ENCODE data around the gene JUN. TPM values are rescaled to one million over a fixed set of nuclear protein-coding genes. Genes with fewer than 3 reads are reported as not detected.

The JUN gene
- total RNA-seq, 1 donor from 2014 or later = 90.0 TPM

- H3K36me3 ChIP-seq (ENCODE audit: control insufficient read depth, insufficient read depth, low read length) = no peaks in the 10 kb centered on the region
- TF ChIP-seq CTCF (IDR thresholded peaks at IDR 0.05; ENCODE audit: insufficient read depth, low read length, severe bottlenecking) = no peak
- no peak for FAIRE-seq
These were observed 6.3 kb upstream of the JUN start for GRCh38 chr1:58789996-58790660.

GRCh38 chr1:58789322-58789856 is 5.5 kb upstream of the JUN start:
- FAIRE-seq (no peak), DNase-seq (ENCODE audit: low read depth) (peak; percentile 52)
- no peaks in the 10 kb centered on the region for H3K36me3 ChIP-seq (ENCODE audit: control insufficient read depth, insufficient read depth, low read length)
- H3K27me3 ChIP-seq (ENCODE audit: control insufficient read depth, insufficient read depth, low read length) = no peaks in the 10 kb centered on the region
- H3K4me3 ChIP-seq (ENCODE audit: low read depth, low read length) = no peak overlapping the region
- TF ChIP-seq CTCF (IDR thresholded peaks at IDR 0.05; ENCODE audit: insufficient read depth, low read length, severe bottlenecking) = no peak

More at GRCh38 chr1:58789996-58790660, 6.3 kb upstream of the JUN start:
- no peak for DNase-seq (ENCODE audit: low read depth)
- no peaks in the 10 kb centered on the region for H3K27me3 ChIP-seq (ENCODE audit: control insufficient read depth, insufficient read depth, low read length)
- no peak overlapping the region for H3K4me3 ChIP-seq (ENCODE audit: low read depth, low read length)

GRCh38 chr1:58788259-58788658 is 4.4 kb upstream of the JUN start:
- FAIRE-seq (no peak), DNase-seq (ENCODE audit: low read depth) (no peak)
- TF ChIP-seq CTCF (IDR thresholded peaks at IDR 0.05; ENCODE audit: insufficient read depth, low read length, severe bottlenecking) = no peak

GRCh38 chr1:58786927-58787245 is 3.0 kb upstream of the JUN start:
- no peak for FAIRE-seq
- no peak for TF ChIP-seq CTCF (IDR thresholded peaks at IDR 0.05; ENCODE audit: insufficient read depth, low read length, severe bottlenecking)

More at GRCh38 chr1:58788259-58788658, 4.4 kb upstream of the JUN start:
- H3K27me3 ChIP-seq (ENCODE audit: control insufficient read depth, insufficient read depth, low read length) = no peaks in the 10 kb centered on the region
- no peak overlapping the region for H3K4me3 ChIP-seq (ENCODE audit: low read depth, low read length)
- no peaks in the 10 kb centered on the region for H3K36me3 ChIP-seq (ENCODE audit: control insufficient read depth, insufficient read depth, low read length)

GRCh38 chr1:58786184-58786926 is 2.5 kb upstream of the JUN start:
- no peak overlapping the region for H3K4me3 ChIP-seq (ENCODE audit: low read depth, low read length)
- DNase-seq (ENCODE audit: low read depth) (no peak), FAIRE-seq (no peak)
- peaks cover 9% of the 10 kb centered on the region for H3K36me3 ChIP-seq (ENCODE audit: control insufficient read depth, insufficient read depth, low read length)
- no peaks in the 10 kb centered on the region for H3K27me3 ChIP-seq (ENCODE audit: control insufficient read depth, insufficient read depth, low read length)
- TF ChIP-seq CTCF (IDR thresholded peaks at IDR 0.05; ENCODE audit: insufficient read depth, low read length, severe bottlenecking) = no peak

More at GRCh38 chr1:58786927-58787245, 3.0 kb upstream of the JUN start:
- Histone ChIP-seq H3K4me3 (ENCODE audit: low read depth, low read length) (no peak overlapping the region), H3K27me3 (ENCODE audit: control insufficient read depth, insufficient read depth, low read length) (no peaks in the 10 kb centered on the region), H3K36me3 (ENCODE audit: control insufficient read depth, insufficient read depth, low read length) (peaks cover 8% of the 10 kb centered on the region)
- DNase-seq (ENCODE audit: low read depth) = no peak

Data from bronchial epithelial cell (primary cell).